Large intestine (tissue), 3 donors: ENCODE data around the gene NPM3. TPM values are rescaled to one million over a fixed set of nuclear protein-coding genes. Genes with fewer than 3 reads are reported as not detected.

Experiments
- DNase-seq, 2 donors: peaks; one replicate each; pipeline versions ENCODE4 v3.0.0 to v3.0.0-alpha.2; 2013
- H3K27ac ChIP-seq: one replicate; pipeline ENCODE4 v1.5.1; 2013; ENCODE audit warnings: low read length
- H3K27me3 ChIP-seq: 2 replicates; pipeline ENCODE4 v1.6.1; 2013; ENCODE audit warnings: low read length; ENCODE audit not compliant: control insufficient read depth, insufficient read depth
- H3K36me3 ChIP-seq: 2 replicates; pipeline ENCODE4 v1.6.1; 2013; ENCODE audit warnings: low read length; ENCODE audit not compliant: control insufficient read depth, insufficient read depth
- H3K4me1 ChIP-seq: one replicate; pipeline ENCODE4 v1.6.1; 2013; ENCODE audit warnings: low read length; ENCODE audit not compliant: control insufficient read depth, insufficient read depth
- H3K4me3 ChIP-seq: one replicate; pipeline ENCODE4 v1.5.1; 2013; ENCODE audit warnings: low read length
- H3K9me3 ChIP-seq: one replicate; pipeline ENCODE4 v1.6.1; 2013; ENCODE audit warnings: mild to moderate bottlenecking, low read depth, low read length, moderate library complexity; ENCODE audit not compliant: control insufficient read depth
- WGBS: methylation state at CpG from one replicate; pipeline ENCODE4 v1.1.5; 2013; ENCODE audit warnings: low lambda C conversion rate; ENCODE audit not compliant: insufficient coverage; 5-methylcytosine and 5-hydroxymethylcytosine counted together
- polyA plus RNA-seq: library from polyadenylated mRNA; unstranded; fragments of 120-200 nt; gene quantifications from one replicate; pipeline ENCODE4 v1.2.1, GENCODE V29; 2013

Gene NPM3
- polyA plus RNA-seq, 1 donor: 45.2 TPM

DNA sequence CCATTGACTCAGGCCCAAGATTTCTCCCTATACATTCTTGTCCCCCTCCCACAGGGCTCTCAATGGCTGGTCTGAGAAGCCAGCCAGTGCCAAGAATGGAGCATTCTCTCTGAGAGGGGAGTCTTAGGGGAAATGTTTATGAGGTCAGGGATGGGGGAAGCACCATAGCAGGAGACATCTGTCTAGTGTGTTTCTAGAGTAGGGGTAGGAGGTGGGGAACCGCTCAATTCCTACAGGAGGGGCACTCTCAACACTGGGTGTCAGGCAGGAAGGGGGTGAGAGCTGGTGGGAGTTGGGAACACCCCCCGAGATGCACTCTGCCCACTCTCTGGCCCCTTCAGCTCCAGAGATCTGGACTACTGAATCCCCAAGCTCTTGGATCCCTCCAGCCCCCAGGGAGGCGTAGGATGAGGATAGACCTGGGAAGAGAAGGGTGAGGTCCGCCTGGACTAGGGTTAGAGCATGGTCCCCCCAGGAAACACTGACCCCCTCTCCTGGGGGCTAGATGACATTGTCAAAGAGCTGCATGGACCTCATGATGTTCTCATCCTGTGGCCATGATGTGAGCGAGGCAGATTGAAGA lies 43.7 kb upstream of the NPM3 start:
- H3K27ac ChIP-seq: no peak overlapping the region
- no peaks in the 10 kb centered on the region for H3K27me3 ChIP-seq
- no peak for DNase-seq
- H3K4me1 ChIP-seq: peaks cover 23% of the 10 kb centered on the region
- peaks cover 31% of the 10 kb centered on the region for H3K36me3 ChIP-seq
- H3K9me3 ChIP-seq: no peaks in the 10 kb centered on the region
- no CpG with 5 or more reads among the region's 5 CpGs for WGBS
- no peak overlapping the region for H3K4me3 ChIP-seq

- Histone ChIP-seq H3K4me3 (no peak overlapping the region), H3K4me1 (peaks cover 6% of the 10 kb centered on the region), H3K27ac (no peak overlapping the region), H3K27me3 (no peaks in the 10 kb centered on the region), H3K9me3 (no peaks in the 10 kb centered on the region), H3K36me3 (peaks cover 31% of the 10 kb centered on the region)
- no peak for DNase-seq
- WGBS: no CpG with 5 or more reads among the region's 2 CpGs
These were observed 41.5 kb upstream of the NPM3 start for GRCh38 chr10:101824736-101825135.

- Histone ChIP-seq H3K27me3 (no peaks in the 10 kb centered on the region), H3K4me3 (peak overlapping the region; percentile 89), H3K4me1 (peaks cover 19% of the 10 kb centered on the region), H3K9me3 (no peaks in the 10 kb centered on the region), H3K36me3 (peaks cover 2% of the 10 kb centered on the region), H3K27ac (peak overlapping the region; percentile 92)
- WGBS: no CpG with 5 or more reads among the region's 14 CpGs
- DNase-seq: peak in 1 of 2 donors; percentile 60
These were observed 35.8 kb upstream of the NPM3 start for GRCh38 chr10:101818872-101819633.

DNA sequence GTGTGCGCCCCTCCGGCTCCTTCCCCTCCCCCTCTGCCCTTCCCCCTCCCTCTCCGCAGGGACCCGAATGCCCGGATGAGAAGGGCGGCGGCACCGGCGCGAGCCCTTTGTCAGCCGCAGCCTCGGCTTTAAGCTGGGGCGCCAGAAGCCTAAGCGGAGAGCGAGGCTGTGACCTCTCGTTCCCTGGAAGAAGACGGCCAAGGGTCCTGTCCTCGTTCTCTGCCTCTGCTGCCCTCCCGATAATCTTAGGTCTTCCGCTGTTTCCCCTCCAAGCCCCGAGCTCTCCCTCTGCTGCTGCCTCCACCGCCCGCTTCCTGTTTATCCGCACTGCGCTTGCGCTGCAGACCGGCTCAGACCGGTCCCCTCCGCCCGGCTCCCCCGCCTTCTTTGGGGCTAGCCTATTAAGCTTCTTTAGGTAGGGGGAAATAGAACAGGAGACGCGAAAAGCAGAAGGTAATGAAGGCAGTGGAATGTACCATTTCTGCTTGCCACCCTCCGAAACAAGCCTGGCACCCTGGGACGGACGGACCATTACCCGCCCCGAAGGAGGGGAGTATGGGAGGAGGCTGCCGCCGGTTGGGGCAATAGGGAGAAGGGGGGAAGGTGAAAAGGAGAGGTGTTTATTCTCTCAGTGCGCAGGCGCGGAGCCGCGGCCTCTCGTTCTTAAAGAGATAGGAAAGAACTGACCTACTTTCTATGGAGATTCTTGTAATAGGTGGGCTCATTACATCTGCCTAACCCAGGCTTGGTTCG lies 35.0 kb upstream of the NPM3 start, which contains the start of gene OGA:
TSS of gene OGA (minus strand) at position 326 of the 753 bp plus-strand sequence. CDS start 422 bp downstream, outside the sequence.
- Histone ChIP-seq H3K27ac (peak within 1 kb of the TSS; percentile 92), H3K4me3 (peak within 1 kb of the TSS; percentile 89), H3K36me3 (no peaks in the 10 kb centered on the region), H3K9me3 (no peaks in the 10 kb centered on the region), H3K4me1 (peaks cover 20% of the 10 kb centered on the region), H3K27me3 (no peaks in the 10 kb centered on the region)
- 0% methylated on average over 2 of the region's 47 CpGs for WGBS
- DNase-seq: peak; percentile 100

- no peaks in the 10 kb centered on the region for H3K9me3 ChIP-seq
- H3K27me3 ChIP-seq: no peaks in the 10 kb centered on the region
- H3K36me3 ChIP-seq: peaks cover 5% of the 10 kb centered on the region
- H3K4me1 ChIP-seq: peaks cover 20% of the 10 kb centered on the region
- peak overlapping the region; percentile 92 for H3K27ac ChIP-seq
- peak overlapping the region; percentile 89 for H3K4me3 ChIP-seq
- WGBS: no CpG with 5 or more reads among the region's 44 CpGs
- DNase-seq: peak; percentile 82 to 86
These were observed 34.3 kb upstream of the NPM3 start for GRCh38 chr10:101817337-101818118.

- Histone ChIP-seq H3K4me3 (peak overlapping the region; percentile 89), H3K36me3 (peaks cover 11% of the 10 kb centered on the region), H3K27me3 (no peaks in the 10 kb centered on the region), H3K4me1 (peaks cover 20% of the 10 kb centered on the region), H3K27ac (peak overlapping the region; percentile 92), H3K9me3 (no peaks in the 10 kb centered on the region)
- DNase-seq: no peak
- WGBS: 0% methylated on average over 2 of the region's 14 CpGs
These were observed 33.7 kb upstream of the NPM3 start for GRCh38 chr10:101816913-101817336.

GRCh38 chr10:101816376-101816775 lies 33.1 kb upstream of the NPM3 start:
- 0% methylated on average over 1 of the region's 5 CpGs for WGBS

DNA sequence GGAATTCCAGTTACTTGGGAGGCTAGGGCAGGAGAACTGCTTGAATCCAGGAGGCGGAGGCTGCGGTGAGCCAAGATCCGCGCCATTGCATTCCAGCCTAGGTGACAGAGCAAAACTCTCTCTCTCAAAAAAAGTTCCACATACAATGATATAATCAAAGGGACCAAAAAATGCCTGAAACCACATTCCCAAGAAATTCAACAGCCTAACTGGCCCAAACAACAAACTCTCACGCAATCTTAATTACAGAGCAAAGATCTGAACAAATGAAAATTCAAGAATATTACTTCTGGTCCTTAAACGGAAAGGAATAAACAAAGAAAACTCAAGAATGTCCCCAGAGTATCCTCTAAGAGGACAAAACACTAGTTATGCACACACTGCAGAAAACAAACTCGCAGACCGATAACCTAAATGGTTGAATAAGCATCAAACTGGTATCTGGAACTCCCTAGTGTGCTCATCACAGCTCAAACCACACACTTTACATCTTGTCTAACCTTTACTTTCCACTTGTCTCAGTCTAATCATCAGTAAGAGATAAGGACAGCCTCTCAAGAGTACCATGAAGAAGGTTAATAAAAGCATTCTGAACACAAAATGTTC lies 31.3 kb upstream of the NPM3 start:
- Histone ChIP-seq H3K27me3 (no peaks in the 10 kb centered on the region), H3K36me3 (peaks cover 29% of the 10 kb centered on the region), H3K27ac (no peak overlapping the region), H3K9me3 (no peaks in the 10 kb centered on the region), H3K4me1 (peaks cover 16% of the 10 kb centered on the region), H3K4me3 (no peak overlapping the region)
- WGBS: no CpG with 5 or more reads among the region's 8 CpGs
- DNase-seq: no peak

More at GRCh38 chr10:101816376-101816775, 33.1 kb upstream of the NPM3 start:
- Histone ChIP-seq H3K4me1 (peaks cover 20% of the 10 kb centered on the region), H3K9me3 (no peaks in the 10 kb centered on the region), H3K4me3 (peak overlapping the region; percentile 89), H3K27me3 (no peaks in the 10 kb centered on the region), H3K36me3 (peaks cover 13% of the 10 kb centered on the region), H3K27ac (no peak overlapping the region)
- no peak for DNase-seq

GRCh38 chr10:101812606-101813005 lies 29.4 kb upstream of the NPM3 start:
- H3K9me3 ChIP-seq: no peaks in the 10 kb centered on the region
- WGBS: 86% methylated on average over 1 of the region's 4 CpGs
- H3K4me1 ChIP-seq: peaks cover 12% of the 10 kb centered on the region
- no peaks in the 10 kb centered on the region for H3K27me3 ChIP-seq
- H3K27ac ChIP-seq: no peak overlapping the region
- H3K4me3 ChIP-seq: no peak overlapping the region
- peaks cover 45% of the 10 kb centered on the region for H3K36me3 ChIP-seq
- no peak for DNase-seq
